ENCODE results near the gene PTPRE. TPM values are rescaled to one million over a fixed set of nuclear protein-coding genes. Genes with fewer than 3 reads are reported as not detected.

PTPRE gene
- total and polyA plus RNA-seq, 9 donors: 2.1 to 15.5 (median 6.9) TPM

DNA sequence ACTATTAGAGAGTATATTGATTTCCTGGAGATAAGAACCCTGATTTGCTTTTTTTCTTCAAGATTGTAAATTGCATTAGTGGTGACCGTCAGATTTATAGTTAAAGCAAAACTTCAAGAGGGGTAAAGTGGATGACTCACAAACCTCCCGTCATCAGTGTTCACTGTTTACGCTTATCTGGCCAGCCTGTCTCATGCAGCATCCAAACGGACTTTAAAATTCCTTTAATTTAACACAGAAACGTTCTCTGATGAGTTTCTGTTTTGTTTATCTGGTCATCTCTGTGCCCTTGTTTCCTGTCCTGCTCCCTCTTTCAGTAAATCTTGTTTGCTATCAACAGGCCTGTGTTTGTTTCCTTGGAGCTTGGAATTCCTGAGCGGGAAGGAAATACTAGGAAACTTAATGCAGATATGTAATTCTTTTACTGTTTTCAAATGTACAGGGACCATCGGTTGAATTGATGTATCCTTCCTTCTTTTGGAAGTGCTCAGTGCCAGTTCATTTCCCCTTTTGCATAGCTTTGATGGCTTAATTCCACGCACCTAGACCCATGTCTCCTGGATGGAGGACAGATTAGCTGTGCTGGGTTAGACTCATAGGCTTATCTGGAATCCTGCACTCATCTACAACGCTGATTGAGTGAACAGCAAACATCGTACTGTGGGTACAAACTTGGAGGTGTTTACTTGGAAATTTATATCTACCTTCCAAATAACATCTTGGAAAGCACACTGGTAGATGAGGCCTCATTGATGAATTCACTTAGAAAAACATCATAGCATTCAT is 21.3 kb downstream of the PTPRE start:
- H3K4me3 ChIP-seq: no peak overlapping the region
- DNase-seq: no peak
- TF ChIP-seq POLR2A (IDR thresholded peaks at IDR 0.05): no peak
- no peak for TF ChIP-seq EP300 (IDR thresholded peaks at IDR 0.05)
- TF ChIP-seq CTCF (IDR thresholded peaks at IDR 0.05): no peak
- H3K4me1 ChIP-seq (ENCODE audit: insufficient read depth): no peaks in the 10 kb centered on the region
- no peak overlapping the region for H3K27ac ChIP-seq
- no peaks in the 10 kb centered on the region for H3K27me3 ChIP-seq
- H3K9me3 ChIP-seq: no peaks in the 10 kb centered on the region
- H3K36me3 ChIP-seq: no peaks in the 10 kb centered on the region
- WGBS, 3 donors: 41 to 45% (median 42%) methylated on average over 10 of the region's 10 CpGs
- intact Hi-C loops (cut with DNase I): no loop called here

GRCh38 chr10:127932521-127933270 is 25.8 kb downstream of the PTPRE start:
- Histone ChIP-seq H3K27ac (no peak overlapping the region), H3K4me3 (no peak overlapping the region), H3K27me3 (no peaks in the 10 kb centered on the region), H3K36me3 (no peaks in the 10 kb centered on the region), H3K4me1 (ENCODE audit: insufficient read depth) (no peaks in the 10 kb centered on the region), H3K9me3 (no peaks in the 10 kb centered on the region)
- 85 to 88% (median 85%) methylated on average over 15 of the region's 15 CpGs for WGBS, 3 donors
- TF ChIP-seq POLR2A (IDR thresholded peaks at IDR 0.05): no peak
- DNase-seq: no peak
- intact Hi-C loops (cut with DNase I): no loop called here

DNA sequence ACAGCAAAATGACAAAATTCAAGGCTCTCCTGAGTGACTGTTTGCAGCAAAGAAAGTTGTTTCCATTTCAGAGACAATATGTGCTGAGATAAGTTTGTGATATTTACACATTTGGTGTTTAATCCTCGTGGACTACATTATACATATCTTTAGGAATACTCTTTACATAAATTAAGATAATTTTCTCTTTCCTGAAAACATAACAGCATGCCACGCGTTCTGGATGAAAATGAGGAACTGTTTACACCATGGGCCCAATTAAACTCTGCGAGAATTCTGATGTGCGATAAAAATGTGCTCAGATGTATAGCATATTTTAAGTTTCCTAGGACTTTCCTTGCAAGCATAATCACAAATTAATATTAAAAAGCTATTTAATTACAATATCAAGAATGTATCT is 26.4 kb downstream of the PTPRE start:
- H3K4me3 ChIP-seq: no peak overlapping the region
- no peak overlapping the region for H3K27ac ChIP-seq
- TF ChIP-seq CTCF (IDR thresholded peaks at IDR 0.05) (no peak), EP300 (IDR thresholded peaks at IDR 0.05) (no peak), POLR2A (IDR thresholded peaks at IDR 0.05) (no peak)
- H3K9me3 ChIP-seq: no peaks in the 10 kb centered on the region
- intact Hi-C loops (cut with DNase I): no loop called here
- no peaks in the 10 kb centered on the region for H3K36me3 ChIP-seq
- H3K27me3 ChIP-seq: no peaks in the 10 kb centered on the region
- no peaks in the 10 kb centered on the region for H3K4me1 ChIP-seq (ENCODE audit: insufficient read depth)
- WGBS, 3 donors: 72 to 81% (median 79%) methylated on average over 5 of the region's 5 CpGs
- DNase-seq: no peak

- no peak for TF ChIP-seq EP300 (IDR thresholded peaks at IDR 0.05)
- no peak for TF ChIP-seq CTCF (IDR thresholded peaks at IDR 0.05)
- no peak for TF ChIP-seq POLR2A (IDR thresholded peaks at IDR 0.05)
- intact Hi-C loops (cut with DNase I): no loop called here
- Histone ChIP-seq H3K9me3 (no peaks in the 10 kb centered on the region), H3K4me1 (ENCODE audit: insufficient read depth) (no peaks in the 10 kb centered on the region), H3K36me3 (no peaks in the 10 kb centered on the region), H3K4me3 (no peak overlapping the region), H3K27me3 (no peaks in the 10 kb centered on the region), H3K27ac (no peak overlapping the region)
- 92 to 96% (median 95%) methylated on average over 14 of the region's 14 CpGs for WGBS, 3 donors
- no peak for DNase-seq
Observed at GRCh38 chr10:127934383-127934782, 27.5 kb downstream of the PTPRE start.
